MCF 10A (cell line): Measurements from ENCODE around the gene SLC38A1. TPM values are rescaled to one million over a fixed set of nuclear protein-coding genes. Genes with fewer than 3 reads are reported as not detected.

ENCODE experiments used
- Bru-seq: library from RNA; stranded (reverse); fragments of 400-500 nt; gene quantifications from one replicate; lab custom pipeline; 2021; lab: Mats Ljungman, UMichigan
- BruChase-seq, 2 experiments: library from RNA; stranded (reverse); fragments of 400-500 nt; gene quantifications; one replicate each; lab custom pipeline; 2021; lab: Mats Ljungman, UMichigan
- BruUV-seq: library from RNA; stranded (reverse); fragments of 400-500 nt; replicated peaks from 2 replicates; lab custom pipeline; 2021; lab: Mats Ljungman, UMichigan
- CTCF ChIA-PET: fragments of 300-600 bp; sonication (Branson Sonifier 250); formaldehyde crosslinking; extraction: SDS; loops from one replicate; lab custom pipeline; 2021; ENCODE audit warnings: antibody characterized with exemption, inconsistent platforms; lab: Yijun Ruan, JAX
- POLR2A ChIA-PET: fragments of 300-600, 350-650 bp; sonication (Branson Sonifier 250); formaldehyde crosslinking; extraction: SDS; loops from one replicate; lab custom pipeline; 2020; ENCODE audit warnings: antibody characterized with exemption, inconsistent platforms; lab: Yijun Ruan, JAX
- DNase-seq: peaks from one replicate; pipeline ENCODE4 v3.0.0-alpha.2; 2018; ENCODE audit not compliant: unreplicated experiment
- H3K27ac Mint-ChIP-seq: one replicate; pipeline ENCODE4 v1.8.0; 2022; ENCODE audit warnings: mild to moderate bottlenecking, low read depth, mixed read lengths; ENCODE audit not compliant: unreplicated experiment
- H3K27me3 Mint-ChIP-seq: one replicate; pipeline ENCODE4 v1.8.0; 2022; ENCODE audit warnings: mixed read lengths; ENCODE audit not compliant: insufficient read depth, unreplicated experiment
- H3K36me3 Mint-ChIP-seq: one replicate; pipeline ENCODE4 v1.8.0; 2022; ENCODE audit warnings: mild to moderate bottlenecking, moderate library complexity, mixed read lengths; ENCODE audit not compliant: insufficient read depth, unreplicated experiment
- H3K4me1 Mint-ChIP-seq: one replicate; pipeline ENCODE4 v1.8.0; 2022; ENCODE audit warnings: mixed read lengths; ENCODE audit not compliant: insufficient read depth, unreplicated experiment
- H3K4me3 Mint-ChIP-seq: one replicate; pipeline ENCODE4 v1.8.0; 2022; ENCODE audit warnings: mild to moderate bottlenecking, moderate library complexity, mixed read lengths; ENCODE audit not compliant: unreplicated experiment
- H3K9me3 Mint-ChIP-seq: one replicate; pipeline ENCODE4 v1.8.0; 2022; ENCODE audit warnings: mixed read lengths; ENCODE audit not compliant: unreplicated experiment
- CTCF ChIP-seq: fragments of 200-600 bp; IDR thresholded peaks from one replicate; pipeline ENCODE4 v1.8.0; 2022; ENCODE audit warnings: antibody characterized with exemption, mild to moderate bottlenecking; ENCODE audit not compliant: unreplicated experiment
- intact Hi-C: fragments of 100-400 bp; cut with micrococcal nuclease; formaldehyde crosslinking; loops from 2 replicates; pipeline ENCODE4 v1.14.1; 2022
- long read RNA-seq: library from polyadenylated mRNA; stranded (forward); transcript quantifications from one replicate; pipeline ENCODE4 v2.0.0, GENCODE V29; 2022
- total RNA-seq: library from RNA; stranded (reverse); gene quantifications from 2 replicates; pipeline ENCODE4 v1.2.3, GENCODE V29; 2022

SLC38A1 gene
- 327 and 339 TPM in 2 replicates for total RNA-seq
- Bru-seq, nascent RNA: percentile 99 among the genes with signal in this experiment
- percentile 99 among the genes with signal in this experiment for BruChase-seq, experiment 1, labeled RNA remaining after a 6-hour chase
- BruChase-seq, experiment 2, labeled RNA remaining after a 2-hour chase: percentile 99 among the genes with signal in this experiment
- long read RNA-seq, full-length matches to known transcripts: 222 of 419 reads
- long read RNA-seq, partial matches to known transcripts: 32 of 419 reads
- long read RNA-seq, other reads (novel, unspliced or antisense): 165 of 419 reads

GRCh38 chr12:46268583-46269428 lies at the start of gene SLC38A1:
Gene SLC38A1 (minus strand): TSS chr12:46269043. CDS start chr12:46239800, 29,243 bp downstream.
- peaks cover 8% of the 10 kb centered on the region for H3K36me3 Mint-ChIP-seq
- POLR2A ChIA-PET: interaction anchor here (0.6 to 3.8 kb wide), 73 partner anchors 8 to 662 kb away, joined by 3 to 133 read pairs (median 5); partner anchors contain the start of genes SCAF11 and SLC38A2
- no peak within 1 kb of the TSS for H3K27ac Mint-ChIP-seq
- intact Hi-C loops: loop anchor here (2.0 to 10.0 kb wide), 6 partner anchors 102 to 666 kb away; partner anchors contain the start of gene SCAF11
- peak; percentile 96 for DNase-seq
- no peaks in the 10 kb centered on the region for H3K27me3 Mint-ChIP-seq
- BruUV-seq: no TSS peak
- H3K9me3 Mint-ChIP-seq: no peaks in the 10 kb centered on the region
- H3K4me1 Mint-ChIP-seq: peaks cover 6% of the 10 kb centered on the region
- CTCF ChIA-PET: interaction anchor here (0.6 to 1.6 kb wide), 11 partner anchors 13 to 666 kb away, joined by 3 to 6 read pairs (median 3); no protein-coding TSS in a partner anchor
- H3K4me3 Mint-ChIP-seq: no peak within 1 kb of the TSS
- no peak for TF ChIP-seq CTCF

- intact Hi-C loops: no loop called here
- no TSS peak for BruUV-seq
- no peak overlapping the region for H3K4me3 Mint-ChIP-seq
- H3K27me3 Mint-ChIP-seq: no peaks in the 10 kb centered on the region
- no peak overlapping the region for H3K27ac Mint-ChIP-seq
- TF ChIP-seq CTCF: no peak
- peaks cover 13% of the 10 kb centered on the region for H3K9me3 Mint-ChIP-seq
- H3K36me3 Mint-ChIP-seq: no peaks in the 10 kb centered on the region
- ChIA-PET POLR2A (interaction anchor here (0.6 kb wide), 1 partner anchor 24 kb away, joined by 4 read pairs; no protein-coding TSS in a partner anchor), CTCF (no interaction called here)
- DNase-seq: no peak
- no peaks in the 10 kb centered on the region for H3K4me1 Mint-ChIP-seq
Observed at GRCh38 chr12:46318037-46318436, 49.2 kb upstream of the SLC38A1 start.

- CTCF ChIA-PET: interaction anchor here (0.7 kb wide), 1 partner anchor 1455 kb away, joined by 3 read pairs; no protein-coding TSS in a partner anchor
- intact Hi-C loops: no loop called here
Observed at GRCh38 chr12:46304070-46304469, 35.2 kb upstream of the SLC38A1 start.

More at GRCh38 chr12:46304070-46304469, 35.2 kb upstream of the SLC38A1 start:
- no peak overlapping the region for H3K27ac Mint-ChIP-seq
- no peaks in the 10 kb centered on the region for H3K4me1 Mint-ChIP-seq
- no peaks in the 10 kb centered on the region for H3K27me3 Mint-ChIP-seq
- DNase-seq: no peak
- peaks cover 7% of the 10 kb centered on the region for H3K9me3 Mint-ChIP-seq
- POLR2A ChIA-PET: interaction anchor here (1.9 kb wide), 1 partner anchor 16 kb away, joined by 5 read pairs; no protein-coding TSS in a partner anchor
- H3K36me3 Mint-ChIP-seq: no peaks in the 10 kb centered on the region
- no peak overlapping the region for H3K4me3 Mint-ChIP-seq
- TF ChIP-seq CTCF: no peak
- BruUV-seq: no TSS peak
